GM21737 (cell line): ENCODE measurements around the gene CD302.
"Not testable (repeated sequence)": the region's sequence is repeated elsewhere in the genome, so short reads cannot be mapped to it uniquely, and the experiment has no call there.

Experiments
- ATAC-seq: cut with Tn5 transposase; IDR thresholded peaks from one replicate; pipeline ENCODE4 v1.9.1; 2021; ENCODE audit warnings: mild to moderate bottlenecking, moderate library complexity; ENCODE audit not compliant: unreplicated experiment

The CD302 gene, protein sequence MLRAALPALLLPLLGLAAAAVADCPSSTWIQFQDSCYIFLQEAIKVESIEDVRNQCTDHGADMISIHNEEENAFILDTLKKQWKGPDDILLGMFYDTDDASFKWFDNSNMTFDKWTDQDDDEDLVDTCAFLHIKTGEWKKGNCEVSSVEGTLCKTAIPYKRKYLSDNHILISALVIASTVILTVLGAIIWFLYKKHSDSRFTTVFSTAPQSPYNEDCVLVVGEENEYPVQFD

DNA sequence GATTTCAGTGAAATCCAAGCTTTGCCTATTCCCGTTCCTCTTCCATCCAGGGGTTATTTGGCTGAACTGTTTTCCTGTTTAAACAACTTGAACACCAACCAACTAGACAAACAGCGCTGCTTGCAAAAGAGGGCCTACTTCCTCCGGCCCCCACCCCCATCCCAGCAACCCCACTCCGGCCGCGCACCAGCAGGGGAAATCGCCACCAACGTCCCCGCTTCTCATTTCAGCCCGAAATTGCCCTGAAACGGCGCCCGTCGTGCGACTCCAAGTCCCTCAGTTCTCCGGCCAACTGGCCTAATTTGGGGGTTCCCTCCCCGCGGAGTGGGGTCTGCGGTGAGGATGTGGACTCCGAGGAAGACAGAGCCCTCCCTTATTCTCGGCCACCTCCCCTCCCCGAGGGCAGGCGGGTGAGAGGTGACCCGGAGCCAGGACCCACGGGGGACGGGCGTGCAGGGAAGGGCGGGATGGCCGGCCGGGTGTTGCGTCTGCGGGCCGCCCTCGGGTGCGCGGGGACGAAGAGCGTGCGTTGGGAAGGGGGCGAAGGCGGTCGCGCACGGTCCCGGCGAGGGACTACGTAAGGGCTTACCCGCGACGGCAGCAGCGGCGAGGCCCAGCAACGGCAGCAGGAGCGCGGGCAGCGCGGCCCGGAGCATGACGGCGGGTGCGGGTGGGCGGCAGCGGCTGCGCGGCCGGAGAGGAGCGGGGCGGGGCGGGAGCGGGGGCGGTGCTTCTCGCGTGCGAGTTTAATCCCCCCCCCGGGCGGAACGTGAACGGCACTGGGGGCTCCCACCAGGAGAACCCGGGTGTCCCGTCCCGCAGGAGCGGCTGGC is at the start of gene CD302:
Gene CD302 (minus strand): TSS at position 666 of the 833 bp plus-strand sequence. CDS start 10 bp downstream, at position 656.
- peak; percentile 64 for ATAC-seq

- ATAC-seq, result no peak
Observed at GRCh38 chr2:159846564-159846963, 48.6 kb upstream of the CD302 start.

DNA sequence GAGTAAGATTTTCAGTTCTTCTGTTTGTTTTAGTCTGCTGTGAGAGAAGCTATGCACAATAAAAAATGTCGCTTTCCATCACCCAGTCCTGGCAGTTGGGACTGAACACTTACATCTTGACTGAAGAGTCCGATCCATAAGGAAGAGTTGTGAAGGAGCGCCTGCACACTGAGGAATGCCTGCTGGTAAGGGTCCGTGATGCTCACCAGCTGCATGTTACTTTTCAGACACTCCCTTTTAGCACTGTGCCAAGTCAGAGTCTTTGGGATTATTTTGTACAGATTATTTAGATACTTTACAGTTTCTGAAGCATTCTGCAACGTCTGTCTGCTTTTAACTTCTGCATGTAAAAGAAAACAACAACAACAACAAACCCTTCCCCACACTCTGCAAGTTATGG is 42.6 kb upstream of the CD302 start:
- ATAC-seq, result no peak

GRCh38 chr2:159832858-159833257 is 34.9 kb upstream of the CD302 start:
- ATAC-seq, result no peak

DNA sequence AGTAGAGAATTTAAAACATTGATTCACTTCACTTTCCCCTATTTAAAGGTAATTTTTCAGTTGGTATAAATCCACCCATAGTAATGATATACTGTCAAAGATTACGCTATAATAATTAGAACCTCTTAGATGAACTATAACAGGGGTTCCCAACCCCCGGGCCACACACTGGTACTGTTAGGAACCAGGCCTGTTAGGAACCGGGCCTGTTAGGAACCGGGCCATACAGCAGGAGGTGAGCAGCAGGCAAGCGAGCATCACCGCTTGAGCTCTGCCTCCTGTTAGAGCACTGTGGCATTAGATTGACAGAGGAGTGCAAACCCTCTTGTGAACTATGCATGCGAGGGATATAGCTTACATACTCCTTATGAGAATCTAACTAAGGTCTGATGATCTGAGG is 34.0 kb upstream of the CD302 start:
- no peak for ATAC-seq

DNA sequence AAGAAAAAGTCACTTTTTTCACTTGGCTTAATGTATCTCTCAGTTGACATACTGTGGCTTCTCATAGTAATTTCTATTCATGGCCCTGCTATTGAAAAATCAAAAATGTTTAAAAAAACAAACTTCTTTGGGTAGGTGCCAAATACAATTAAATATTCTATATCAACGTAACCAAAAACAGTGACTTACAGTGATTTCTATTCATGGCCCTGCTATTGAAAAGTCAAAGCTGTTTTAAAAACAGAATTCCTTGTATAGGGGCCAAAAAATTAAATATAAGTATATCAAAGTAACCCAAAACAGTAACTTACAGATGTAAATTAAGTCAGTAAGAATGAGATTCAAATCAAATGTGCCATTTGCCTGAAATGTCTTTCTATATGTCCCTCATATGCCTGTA is 31.4 kb upstream of the CD302 start:
- ATAC-seq, result no peak

- no peak for ATAC-seq
Observed at GRCh38 chr2:159828738-159829137, 30.7 kb upstream of the CD302 start.

- ATAC-seq, result not testable (repeated sequence)
Observed at GRCh38 chr2:159822478-159822833, 24.4 kb upstream of the CD302 start.

DNA sequence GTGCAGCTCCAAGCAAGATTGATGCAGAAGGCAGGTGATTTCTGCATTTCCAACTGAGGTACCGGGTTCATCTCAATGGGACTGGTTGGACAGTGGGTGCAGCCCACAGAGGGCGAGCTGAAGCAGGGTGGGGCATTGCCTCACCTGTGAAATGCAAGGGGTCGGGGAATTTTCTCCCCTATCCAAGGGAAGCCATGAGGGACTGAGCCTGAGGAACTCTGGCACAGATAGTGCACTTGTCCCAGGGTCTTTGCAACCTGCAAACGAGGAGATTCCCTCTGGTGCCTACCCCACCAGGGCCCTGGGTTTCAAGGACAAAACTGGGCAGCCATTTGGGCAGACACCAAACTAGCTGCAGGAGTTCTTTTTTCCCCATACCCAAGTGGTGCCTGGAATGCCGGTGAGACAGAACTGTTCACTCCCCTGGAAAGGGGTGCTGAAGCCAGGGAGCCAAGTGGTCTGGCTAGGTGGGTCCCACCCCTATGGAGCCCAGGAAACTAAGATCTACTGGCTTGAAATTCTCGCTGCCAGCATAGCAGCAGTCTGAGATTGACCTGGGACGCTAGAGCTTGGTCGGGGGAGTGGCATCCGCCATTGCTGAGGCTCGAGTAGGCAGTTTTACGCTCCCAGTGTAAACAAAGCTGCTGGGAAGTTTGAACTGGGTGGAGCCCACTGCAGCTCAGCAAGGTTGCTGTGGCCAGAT is 23.9 kb upstream of the CD302 start:
- not testable (repeated sequence) for ATAC-seq

- no peak for ATAC-seq
Observed at GRCh38 chr2:159818940-159819339, 20.9 kb upstream of the CD302 start.

GRCh38 chr2:159817283-159817682 is 19.3 kb upstream of the CD302 start:
- no peak for ATAC-seq

DNA sequence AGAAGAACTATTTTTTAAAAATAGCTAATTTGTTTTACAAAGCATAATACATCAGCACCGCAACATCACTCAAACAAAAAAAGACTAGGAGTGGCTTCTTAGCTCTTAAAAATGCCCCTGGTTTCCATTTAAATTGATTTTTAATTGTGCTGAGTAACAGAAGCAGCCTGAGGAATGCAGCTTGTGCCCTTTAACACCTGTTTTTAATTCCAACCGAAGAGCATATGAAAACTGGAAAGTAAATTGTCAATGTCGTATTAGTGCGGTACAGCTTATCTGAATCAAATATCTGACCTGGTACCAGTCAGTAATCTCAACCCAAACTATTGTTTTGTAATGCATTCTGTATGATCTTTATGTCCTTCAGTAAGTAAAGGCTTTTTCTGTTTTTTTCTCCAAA is 13.2 kb upstream of the CD302 start:
- no peak for ATAC-seq

DNA sequence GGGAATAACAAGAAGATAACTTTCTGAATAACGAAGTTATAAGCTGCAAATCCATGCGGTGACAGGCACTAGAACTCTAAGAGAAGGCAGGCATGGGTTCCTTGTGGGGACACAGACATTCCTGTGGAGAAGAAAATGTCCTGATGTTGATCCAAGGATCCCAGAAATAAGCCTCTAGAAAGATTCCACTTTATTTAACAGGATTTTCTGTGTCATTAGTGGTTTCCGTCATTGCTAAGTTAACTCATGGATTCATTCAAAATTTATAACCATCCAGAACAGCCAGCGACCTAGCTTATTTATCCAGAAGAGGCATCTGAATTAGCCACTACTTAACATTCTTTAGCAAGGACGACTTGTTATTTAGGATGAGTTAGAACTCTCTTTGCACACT is 10.0 kb upstream of the CD302 start:
- no peak for ATAC-seq

GRCh38 chr2:159807183-159808031 is 9.4 kb upstream of the CD302 start:
- no peak for ATAC-seq

GRCh38 chr2:159804941-159805340 is 6.9 kb upstream of the CD302 start:
- no peak for ATAC-seq

GRCh38 chr2:159803235-159803962 is 5.4 kb upstream of the CD302 start:
- no peak for ATAC-seq

DNA sequence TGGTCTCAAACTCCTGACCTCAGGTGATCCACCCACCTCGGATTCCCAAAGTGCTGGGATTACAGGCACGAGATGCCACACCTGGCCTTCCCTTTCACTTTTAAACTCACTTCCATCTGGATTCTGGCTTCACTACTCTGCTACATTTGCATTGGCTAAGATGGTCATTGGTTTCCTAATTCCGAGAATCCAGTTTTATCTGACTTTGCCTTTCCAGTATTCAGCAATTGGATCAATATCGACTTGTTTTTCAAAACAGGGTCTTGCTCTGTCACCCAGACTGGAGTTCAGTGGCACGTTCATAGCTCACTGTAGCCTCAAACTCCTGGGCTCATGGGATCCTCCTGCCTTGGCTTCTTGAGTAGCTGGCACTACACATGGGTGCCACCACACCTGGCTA is 4.7 kb upstream of the CD302 start:
- no peak for ATAC-seq

- ATAC-seq, result no peak
Observed at GRCh38 chr2:159799833-159800232, 1.8 kb upstream of the CD302 start.

DNA sequence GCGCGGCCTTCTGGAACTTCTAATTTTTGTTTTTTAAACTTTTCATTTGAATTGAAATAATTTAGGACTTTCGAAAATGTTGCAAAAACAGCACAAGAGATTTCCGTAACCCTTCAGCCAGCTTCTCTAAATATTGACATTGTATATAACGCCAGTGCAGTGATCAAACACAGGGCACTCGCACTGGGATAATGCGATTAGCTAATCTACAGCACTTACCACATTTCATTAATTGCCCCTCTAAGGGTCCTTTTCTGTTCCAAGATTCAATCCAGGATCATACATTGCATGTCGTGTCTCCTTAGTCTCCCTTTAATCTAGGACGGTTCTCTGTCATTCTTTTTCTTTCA is 343 bp upstream of the CD302 start:
- no peak for ATAC-seq

- no peak for ATAC-seq
Observed at GRCh38 chr2:159797225-159797542, 824 bp downstream of the CD302 start.
